HepG2 (cell line): ENCODE results near the gene ZFHX3. TPM values are rescaled to one million over a fixed set of nuclear protein-coding genes. Genes with fewer than 3 reads are reported as not detected.

Source experiments
- CENPT ChIP-seq: sonication (generic); formaldehyde crosslinking; IDR thresholded peaks from 2 replicates; pipeline ENCODE4 v1.8.0; 2022; ENCODE audit warnings: low read depth, mild to moderate bottlenecking, moderate library complexity, missing genetic modification reagents
- CTCF ChIP-seq: sonication (generic); formaldehyde crosslinking; IDR thresholded peaks from 2 replicates; pipeline ENCODE4 v1.5.0; 2020; ENCODE audit warnings: mild to moderate bottlenecking, missing genetic modification reagents, moderate library complexity
- DNMT3B ChIP-seq: conservative IDR thresholded peaks from 2 replicates; pipeline ENCODE4 v1.6.1; 2016; ENCODE audit warnings: missing biosample characterization, control low read depth
- GABPA ChIP-seq, 2 experiments: IDR thresholded peaks; 2 replicates each; pipeline ENCODE4 v1.6.1; 2011 to 2016; ENCODE audit warnings: low read depth in 2 of 2, low read length in 1 of 2, missing biosample characterization in 1 of 2, missing genetic modification characterization in 1 of 2
- KDM5A ChIP-seq: fragments of 200-600 bp; sonication (generic); IDR thresholded peaks from 2 replicates; pipeline ENCODE4 v1.7.0; 2018; ENCODE audit warnings: antibody characterized with exemption, mild to moderate bottlenecking, low read length, borderline replicate concordance
- MXD1 ChIP-seq: sonication (generic); formaldehyde crosslinking; IDR thresholded peaks from 2 replicates; pipeline ENCODE4 v1.4.0; 2020; ENCODE audit warnings: mild to moderate bottlenecking, missing genetic modification reagents
- NFATC3 ChIP-seq: sonication (generic); formaldehyde crosslinking; IDR thresholded peaks from 2 replicates; pipeline ENCODE4 v1.5.1; 2020; ENCODE audit warnings: mild to moderate bottlenecking, missing genetic modification reagents
- PAX8 ChIP-seq: sonication (generic); formaldehyde crosslinking; IDR thresholded peaks from 2 replicates; pipeline ENCODE4 v1.8.0; 2022; ENCODE audit warnings: mild to moderate bottlenecking, missing genetic modification reagents, borderline replicate concordance
- PITX1 ChIP-seq: sonication (generic); formaldehyde crosslinking; IDR thresholded peaks from 2 replicates; pipeline ENCODE4 v1.5.1; 2020; ENCODE audit warnings: mild to moderate bottlenecking, missing genetic modification reagents
- PRMT3 ChIP-seq: sonication (generic); formaldehyde crosslinking; IDR thresholded peaks from 2 replicates; pipeline ENCODE4 v1.8.1; 2022; ENCODE audit warnings: low read depth, mild to moderate bottlenecking, moderate library complexity, missing genetic modification reagents, borderline replicate concordance
- PTBP1 ChIP-seq: fragments of 200-400 bp; formaldehyde crosslinking; IDR thresholded peaks from 2 replicates; pipeline ENCODE4 v1.6.1; 2018; ENCODE audit warnings: low read length, low read depth; ENCODE audit not compliant: poor library complexity, severe bottlenecking
- SOX5 ChIP-seq: IDR thresholded peaks from 2 replicates; pipeline ENCODE4 v1.6.1; 2016; ENCODE audit warnings: borderline replicate concordance
- TARDBP ChIP-seq: sonication (generic); formaldehyde crosslinking; IDR thresholded peaks from 2 replicates; pipeline ENCODE4 v1.8.0; 2022; ENCODE audit warnings: mild to moderate bottlenecking, missing genetic modification reagents
- TEAD3 ChIP-seq: optimal IDR thresholded peaks from 2 replicates; pipeline ENCODE3; 2016; ENCODE audit warnings: borderline replicate concordance
- YEATS2 ChIP-seq: sonication (generic); formaldehyde crosslinking; IDR thresholded peaks from 2 replicates; pipeline ENCODE4 v1.4.0; 2020; ENCODE audit warnings: missing genetic modification reagents, borderline replicate concordance
- ZFP36L1 ChIP-seq: sonication (generic); formaldehyde crosslinking; IDR thresholded peaks from 2 replicates; pipeline ENCODE4 v1.8.0; 2022; ENCODE audit warnings: mild to moderate bottlenecking, missing genetic modification reagents, moderate library complexity
- ZFY ChIP-seq: sonication (generic); formaldehyde crosslinking; IDR thresholded peaks from 2 replicates; pipeline ENCODE4 v1.4.0; 2020; ENCODE audit warnings: missing genetic modification reagents
- ZNF235 ChIP-seq: sonication (generic); formaldehyde crosslinking; IDR thresholded peaks from 2 replicates; pipeline ENCODE4 v1.8.1; 2023; ENCODE audit warnings: mild to moderate bottlenecking, missing genetic modification reagents, borderline replicate concordance
- ZNF276 ChIP-seq: sonication (generic); formaldehyde crosslinking; IDR thresholded peaks from 2 replicates; pipeline ENCODE4 v1.4.0; 2020; ENCODE audit warnings: mild to moderate bottlenecking, low read depth, missing genetic modification reagents
- ZNF441 ChIP-seq: sonication (generic); formaldehyde crosslinking; IDR thresholded peaks from 2 replicates; pipeline ENCODE4 v1.7.0; 2021; ENCODE audit warnings: missing genetic modification reagents, borderline replicate concordance
- ZNF547 ChIP-seq: sonication (generic); formaldehyde crosslinking; IDR thresholded peaks from 2 replicates; pipeline ENCODE4 v1.5.1; 2020; ENCODE audit warnings: mild to moderate bottlenecking, missing genetic modification reagents
- ZNF570 ChIP-seq: sonication (generic); formaldehyde crosslinking; IDR thresholded peaks from 2 replicates; pipeline ENCODE4 v1.4.0; 2020; ENCODE audit warnings: mild to moderate bottlenecking, missing genetic modification reagents, borderline replicate concordance
- ZNF703 ChIP-seq: sonication (generic); formaldehyde crosslinking; IDR thresholded peaks from 2 replicates; pipeline ENCODE4 v1.5.1; 2020; ENCODE audit warnings: missing genetic modification reagents, mild to moderate bottlenecking, moderate library complexity, borderline replicate concordance
- ZNF768 ChIP-seq: sonication (generic); formaldehyde crosslinking; IDR thresholded peaks from 2 replicates; pipeline ENCODE4 v1.4.0; 2020; ENCODE audit warnings: missing genetic modification reagents
- ZUFSP ChIP-seq: sonication (generic); formaldehyde crosslinking; IDR thresholded peaks from 2 replicates; pipeline ENCODE4 v1.9.0; 2021; ENCODE audit warnings: missing genetic modification reagents, mild to moderate bottlenecking, borderline replicate concordance
- polyA plus RNA-seq, 8 experiments: library from polyadenylated mRNA; depleted of rRNA in 3 of 8; stranded (reverse) in 7 of 8; unstranded in 1 of 8; fragments of >200 nt; fragmentation: Illumina TruSeq in 4 of 8; extraction: Trizol in 4 of 8; gene quantifications; 2 replicates each; pipeline versions ENCODE4 v1.2.1 to v1.2.3, GENCODE V29; 2011 to 2016; ENCODE audit warnings: low read depth in 4 of 8, missing spikeins in 1 of 8, mixed read lengths in 1 of 8; ENCODE audit not compliant: insufficient read depth in 1 of 8
- total RNA-seq, 5 experiments: library from RNA; depleted of rRNA; stranded (reverse); fragments of >200 nt; fragmentation: Illumina TruSeq; extraction: Trizol; gene quantifications; 2 replicates each; pipeline ENCODE4 v1.2.3, GENCODE V29; 2016; ENCODE audit warnings: low read depth in 1 of 5

Gene ZFHX3
- total and polyA plus RNA-seq, 2 of the 13 experiments (the other 11 are each of a cell fraction or from before 2014, with no cell fraction given), result 5.0 to 6.0 TPM

- TF ChIP-seq CTCF (CRISPR knock-in tag), result no peak
- no peak for TF ChIP-seq KDM5A
- TF ChIP-seq GABPA (IDR thresholded peaks at IDR 0.05; ENCODE audit: low read depth, low read length), result no peak
- TF ChIP-seq GABPA (CRISPR knock-in tag; IDR thresholded peaks at IDR 0.05; ENCODE audit: low read depth), result 0 out of 2 replicates have a peak, but pooled peaks have one; percentile 9
- no peak for TF ChIP-seq ZNF547 (CRISPR knock-in tag)
- no peak for TF ChIP-seq SOX5 (CRISPR knock-in tag)
- TF ChIP-seq PITX1 (CRISPR knock-in tag), result peak; percentile 27; the same call in 1 of the 2 replicates
- no peak for TF ChIP-seq ZNF570
- no peak for TF ChIP-seq YEATS2 (CRISPR knock-in tag)
- TF ChIP-seq PAX8 (CRISPR knock-in tag), result no peak
- no peak for TF ChIP-seq MXD1 (CRISPR knock-in tag)
- TF ChIP-seq ZNF768 (CRISPR knock-in tag), result no peak
- peak; percentile 31 for TF ChIP-seq ZFY
- TF ChIP-seq CENPT (CRISPR knock-in tag), result no peak
- TF ChIP-seq ZUFSP (CRISPR knock-in tag), result no peak
- no peak for TF ChIP-seq TARDBP (CRISPR knock-in tag)
- no peak for TF ChIP-seq ZNF703
- no peak for TF ChIP-seq ZNF235 (CRISPR knock-in tag)
- TF ChIP-seq ZFP36L1 (CRISPR knock-in tag), result no peak
- TF ChIP-seq NFATC3 (CRISPR knock-in tag), result no peak
- TF ChIP-seq ZNF441 (CRISPR knock-in tag), result no peak
- no peak for TF ChIP-seq ZNF276 (CRISPR knock-in tag)
- peak; percentile 42 for TF ChIP-seq TEAD3 (CRISPR knock-in tag)
- TF ChIP-seq PRMT3 (CRISPR knock-in tag), result no peak
- TF ChIP-seq DNMT3B (CRISPR knock-in tag), result 0 out of 2 replicates have a peak, but pooled peaks have one; percentile 23
- TF ChIP-seq PTBP1, result no peak
These were observed 168.1 kb downstream of the ZFHX3 start (continued) for GRCh38 chr16:72879846-72880245.
